HFFc6 (cell line): ENCODE measurements around the gene TCHP. TPM values are rescaled to one million over a fixed set of nuclear protein-coding genes. Genes with fewer than 3 reads are reported as not detected.
"Not testable (repeated sequence)": the region's sequence is repeated elsewhere in the genome, so short reads cannot be mapped to it uniquely, and the experiment has no call there.

Experiments
- DNase-seq: peaks from one replicate; pipeline ENCODE4 v3.0.0-alpha.2; 2018
- H3K27ac Mint-ChIP-seq: 2 replicates; pipeline ENCODE4 v1.8.0; 2020; ENCODE audit warnings: mild to moderate bottlenecking, mixed read lengths
- H3K27me3 Mint-ChIP-seq: 2 replicates; pipeline ENCODE4 v1.8.0; 2021; ENCODE audit warnings: mild to moderate bottlenecking, moderate library complexity, mixed read lengths; ENCODE audit not compliant: insufficient read depth
- H3K36me3 Mint-ChIP-seq: 2 replicates; pipeline ENCODE4 v1.8.0; 2021; ENCODE audit warnings: low read depth, mixed read lengths
- H3K4me1 Mint-ChIP-seq: 2 replicates; pipeline ENCODE4 v1.8.0; 2020; ENCODE audit warnings: low read depth, mixed read lengths
- H3K4me3 Mint-ChIP-seq: 2 replicates; pipeline ENCODE4 v1.8.0; 2020; ENCODE audit warnings: mild to moderate bottlenecking, moderate library complexity, mixed read lengths
- H3K9me3 Mint-ChIP-seq: 2 replicates; pipeline ENCODE4 v1.8.0; 2020; ENCODE audit warnings: mild to moderate bottlenecking, mixed read lengths
- CTCF ChIP-seq: fragments of 200-600 bp; sonication (generic); IDR thresholded peaks from 2 replicates; pipeline ENCODE4 v1.5.0; 2021; ENCODE audit warnings: antibody characterized with exemption, mild to moderate bottlenecking
- total RNA-seq, 6 experiments: library from RNA; stranded (reverse); fragmentation: NEBNext Ultra II Directional; extraction: Animal tissue kit (Norgen Biotek cat#: 25700); gene quantifications; 2 replicates in 1 of 6; 3 replicates in 5 of 6; pipeline ENCODE4 v1.2.3, GENCODE V29; 2021

TCHP gene
- total RNA-seq, 6 experiments from 2014 or later: 15.0 to 21.0 (median 18.2) TPM

GRCh38 chr12:109890620-109891170 lies 9.4 kb upstream of the TCHP start:
- no peak overlapping the region for H3K4me3 Mint-ChIP-seq
- no peak for DNase-seq
- no peak for TF ChIP-seq CTCF
- no peaks in the 10 kb centered on the region for H3K9me3 Mint-ChIP-seq
- no peak overlapping the region for H3K27ac Mint-ChIP-seq
- H3K4me1 Mint-ChIP-seq: peaks cover 39% of the 10 kb centered on the region
- H3K27me3 Mint-ChIP-seq: peaks cover 3% of the 10 kb centered on the region
- H3K36me3 Mint-ChIP-seq: no peaks in the 10 kb centered on the region

GRCh38 chr12:109891731-109892130 lies 8.3 kb upstream of the TCHP start:
- H3K27me3 Mint-ChIP-seq, H3K4me3 Mint-ChIP-seq, DNase-seq, H3K9me3 Mint-ChIP-seq, H3K27ac Mint-ChIP-seq, H3K36me3 Mint-ChIP-seq: not testable (repeated sequence)
- H3K4me1 Mint-ChIP-seq: peaks cover 39% of the 10 kb centered on the region

- peaks cover 3% of the 10 kb centered on the region for H3K27me3 Mint-ChIP-seq
- H3K36me3 Mint-ChIP-seq: no peaks in the 10 kb centered on the region
- H3K4me3 Mint-ChIP-seq: no peak overlapping the region
- H3K27ac Mint-ChIP-seq: no peak overlapping the region
- no peak for TF ChIP-seq CTCF
- peaks cover 37% of the 10 kb centered on the region for H3K4me1 Mint-ChIP-seq
- DNase-seq: no peak
- no peaks in the 10 kb centered on the region for H3K9me3 Mint-ChIP-seq
These were observed 7.8 kb upstream of the TCHP start for GRCh38 chr12:109892165-109892715.

GRCh38 chr12:109892748-109893147 lies 7.3 kb upstream of the TCHP start:
- no peak for TF ChIP-seq CTCF
- H3K4me3 Mint-ChIP-seq: no peak overlapping the region
- H3K4me1 Mint-ChIP-seq: peaks cover 32% of the 10 kb centered on the region
- H3K9me3 Mint-ChIP-seq: no peaks in the 10 kb centered on the region
- DNase-seq: no peak
- H3K27me3 Mint-ChIP-seq: peaks cover 3% of the 10 kb centered on the region
- H3K36me3 Mint-ChIP-seq: no peaks in the 10 kb centered on the region
- H3K27ac Mint-ChIP-seq: no peak overlapping the region

- Mint-ChIP-seq H3K9me3 (no peaks in the 10 kb centered on the region), H3K27ac (no peak overlapping the region), H3K4me1 (peaks cover 25% of the 10 kb centered on the region), H3K4me3 (no peak overlapping the region), H3K36me3 (no peaks in the 10 kb centered on the region), H3K27me3 (peaks cover 3% of the 10 kb centered on the region; the same call in 1 of the 2 replicates)
- no peak for DNase-seq
- no peak for TF ChIP-seq CTCF
These were observed 6.6 kb upstream of the TCHP start for GRCh38 chr12:109893261-109893995.

- DNase-seq: no peak
- H3K9me3 Mint-ChIP-seq: no peaks in the 10 kb centered on the region
- H3K27ac Mint-ChIP-seq: no peak overlapping the region
- no peaks in the 10 kb centered on the region for H3K36me3 Mint-ChIP-seq
- TF ChIP-seq CTCF: no peak
- H3K27me3 Mint-ChIP-seq: no peaks in the 10 kb centered on the region; the same call in 1 of the 2 replicates
- no peak overlapping the region for H3K4me3 Mint-ChIP-seq
- H3K4me1 Mint-ChIP-seq: peaks cover 21% of the 10 kb centered on the region
These were observed 5.1 kb upstream of the TCHP start for GRCh38 chr12:109894939-109895338.
